Suppressor macrophage treated with lipopolysaccharide for 1 hour (primary cell): ENCODE measurements around the gene DDOST.
"Not testable (repeated sequence)": the region's sequence is repeated elsewhere in the genome, so short reads cannot be mapped to it uniquely, and the experiment has no call there.

Source experiments
- DNase-seq, 3 donors: peaks; one replicate each; pipeline ENCODE4 v3.0.0-alpha.2; 2020 to 2022

DDOST gene

GRCh38 chr1:20689645-20690056 is 28.5 kb upstream of the DDOST start:
- DNase-seq, result no peak

DNA sequence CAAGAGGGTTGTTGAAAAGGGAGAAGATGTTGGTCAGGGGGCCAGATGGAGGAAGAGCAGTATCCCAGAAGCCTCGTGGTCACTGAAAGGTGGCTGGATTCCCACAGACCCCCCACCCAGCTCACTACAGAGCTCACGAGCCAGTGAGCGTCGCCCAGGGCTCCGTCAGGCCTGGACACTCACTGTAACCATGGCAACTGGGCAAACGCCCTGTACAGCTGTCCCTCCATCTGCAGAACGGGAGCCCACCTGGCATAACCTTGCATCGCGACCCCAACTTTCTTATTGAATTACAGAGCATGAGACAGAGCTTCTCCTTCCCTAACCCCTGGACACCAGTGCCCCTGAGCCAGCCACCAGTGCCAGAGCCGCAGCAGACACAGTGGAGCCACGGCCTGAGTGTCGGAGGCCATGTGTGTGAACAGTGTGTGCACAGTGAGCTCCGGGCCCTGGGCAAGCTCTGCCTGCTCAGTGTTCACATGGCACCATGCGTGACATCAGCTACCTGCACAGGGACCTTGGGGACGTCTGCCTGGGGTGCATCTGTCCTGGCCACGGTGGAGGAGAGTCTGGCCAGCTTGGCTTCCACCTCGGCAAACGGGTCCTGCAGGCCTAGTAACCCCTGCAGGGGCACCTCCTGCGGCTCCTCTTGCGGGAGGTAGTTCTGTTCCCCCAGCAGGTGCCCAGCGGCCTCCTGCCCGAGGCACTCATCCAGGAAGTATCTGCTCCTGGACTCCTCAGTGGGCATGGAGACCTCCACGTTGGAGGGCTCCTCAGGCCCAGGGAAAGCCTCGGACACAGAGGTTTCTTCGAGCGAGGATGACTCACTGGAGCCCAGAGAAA is 25.9 kb upstream of the DDOST start:
- no peak for DNase-seq

DNA sequence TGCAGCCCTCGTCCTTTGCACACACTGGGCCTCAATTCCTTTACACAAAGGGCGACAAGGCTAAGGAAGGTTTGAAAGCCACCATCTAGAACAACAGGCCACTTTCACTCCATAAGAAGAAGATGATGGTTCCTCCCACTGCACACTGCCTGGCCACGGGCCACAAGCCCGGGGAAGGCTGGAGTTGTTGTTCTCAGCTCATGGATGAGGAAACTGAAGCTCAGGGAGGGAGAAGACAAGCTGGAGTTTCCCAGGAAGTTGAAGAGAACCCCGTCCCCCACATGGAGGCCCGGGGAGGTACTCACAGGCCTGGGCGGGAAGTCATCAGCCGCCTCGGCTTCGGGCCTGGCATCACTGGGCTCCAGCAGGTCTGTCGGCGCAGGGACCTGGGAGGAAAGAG is 24.6 kb upstream of the DDOST start:
- DNase-seq, result peak; percentile 38 to 68 (median 57)

DNA sequence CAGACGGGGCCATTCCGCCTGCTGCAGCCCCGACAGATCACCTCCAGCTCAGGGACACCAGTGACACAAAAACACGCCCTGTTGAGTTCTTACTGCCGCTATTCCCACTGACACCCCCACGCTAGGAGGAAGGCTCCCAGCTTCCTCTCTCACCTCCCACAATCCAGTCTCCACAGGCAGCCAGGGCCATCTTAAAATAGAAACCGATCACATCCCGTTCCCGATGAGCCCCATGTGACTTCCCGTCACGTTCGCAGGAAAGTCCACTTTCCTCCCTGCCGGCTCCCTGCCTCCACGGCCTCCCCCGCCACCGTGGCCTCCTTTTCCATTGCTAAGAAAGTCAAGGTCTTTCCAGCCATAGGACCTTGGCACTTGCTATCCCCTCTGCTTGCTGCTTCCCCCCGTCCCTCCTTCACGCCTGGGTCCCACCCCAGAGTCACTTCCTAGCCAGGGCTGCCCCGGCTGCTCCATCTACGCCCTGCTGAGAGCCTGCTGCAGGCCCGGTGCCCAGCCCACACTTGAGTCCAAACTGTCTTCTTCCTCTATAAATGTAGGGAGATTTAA is 24.0 kb upstream of the DDOST start:
- peak; percentile 19 to 57 (median 55) for DNase-seq

GRCh38 chr1:20684651-20685050 is 23.5 kb upstream of the DDOST start:
- no peak for DNase-seq

DNA sequence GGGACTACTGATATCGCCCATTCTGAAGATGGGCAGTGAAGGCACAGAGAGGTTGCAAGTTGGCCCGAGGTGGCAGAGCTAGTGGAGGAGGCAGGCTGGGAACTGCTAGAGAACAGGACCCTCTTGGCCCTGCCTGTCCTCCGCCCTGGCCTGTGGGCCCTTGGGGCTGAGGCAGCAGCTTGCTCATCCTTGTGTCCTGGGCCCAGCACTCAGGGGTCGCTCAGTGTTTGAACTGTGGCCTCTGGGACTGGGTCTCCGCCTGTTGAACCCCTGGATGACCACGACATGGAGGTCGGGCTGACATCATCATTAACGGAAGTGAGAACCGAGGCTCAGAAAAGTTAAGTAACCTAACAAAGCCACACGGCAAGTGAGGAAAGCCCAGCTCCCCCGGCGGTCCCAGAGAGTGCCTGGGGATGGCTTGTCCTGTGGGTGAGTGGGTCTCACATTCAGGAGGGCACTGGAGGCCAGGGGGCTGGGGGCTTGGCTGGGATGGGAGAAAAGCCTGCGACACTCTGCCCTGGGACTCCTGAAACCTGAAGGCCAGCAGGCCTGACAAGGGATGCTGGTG is 23.0 kb upstream of the DDOST start:
- DNase-seq, result peak; percentile 24 to 46 (median 31)

GRCh38 chr1:20683614-20684013 is 22.4 kb upstream of the DDOST start:
- DNase-seq, result no peak

- DNase-seq, result peak; percentile 44 to 66 (median 44)
Measured at GRCh38 chr1:20682571-20683236, 21.5 kb upstream of the DDOST start.

- DNase-seq, result no peak
Measured at GRCh38 chr1:20681999-20682398, 20.8 kb upstream of the DDOST start.

- no peak for DNase-seq
Measured at GRCh38 chr1:20680269-20680668, 19.1 kb upstream of the DDOST start.

GRCh38 chr1:20678599-20678998 is 17.4 kb upstream of the DDOST start:
- no peak for DNase-seq

DNA sequence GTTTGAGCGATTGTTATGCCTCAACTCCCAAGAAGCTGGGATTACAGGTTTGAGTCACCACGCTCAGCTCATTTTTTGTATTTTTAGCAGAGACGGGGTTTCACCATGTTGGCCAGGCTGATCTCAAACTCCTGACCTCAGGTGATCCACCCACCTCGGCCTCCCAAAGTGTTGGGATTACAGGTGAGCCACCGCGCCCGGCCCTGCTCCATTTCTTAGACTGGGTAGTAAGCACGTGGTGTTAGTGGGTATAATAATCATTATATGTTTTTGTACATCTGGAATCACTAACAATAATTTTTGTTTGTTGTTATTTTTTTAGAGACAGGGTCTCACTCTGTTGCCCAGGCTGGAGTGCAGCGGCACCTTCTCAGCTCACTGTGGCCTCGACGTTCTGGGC is 12.5 kb upstream of the DDOST start:
- DNase-seq, result not testable (repeated sequence)

- no peak for DNase-seq
Measured at GRCh38 chr1:20672265-20672632, 11.1 kb upstream of the DDOST start.

GRCh38 chr1:20670936-20671335 is 9.8 kb upstream of the DDOST start:
- DNase-seq, result no peak

DNA sequence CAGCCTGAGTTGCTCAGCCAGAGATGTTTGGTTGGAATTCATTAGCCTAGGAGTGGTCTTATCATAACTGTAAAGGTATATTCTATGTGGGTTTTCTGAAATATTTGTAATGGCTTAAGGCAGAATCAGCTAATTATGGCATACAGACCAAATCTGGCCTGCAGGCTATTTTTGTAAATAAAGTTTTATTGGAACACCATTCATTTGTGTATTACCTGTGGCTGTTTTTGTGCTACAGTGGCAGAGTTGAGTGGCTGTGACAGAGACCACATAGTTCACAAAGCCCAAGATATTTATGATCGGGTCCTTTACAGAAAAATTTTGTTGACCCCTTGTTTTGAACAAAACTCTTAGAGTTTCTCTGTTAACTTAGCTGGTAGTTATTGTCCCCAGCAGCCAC is 7.4 kb upstream of the DDOST start:
- DNase-seq, result no peak

DNA sequence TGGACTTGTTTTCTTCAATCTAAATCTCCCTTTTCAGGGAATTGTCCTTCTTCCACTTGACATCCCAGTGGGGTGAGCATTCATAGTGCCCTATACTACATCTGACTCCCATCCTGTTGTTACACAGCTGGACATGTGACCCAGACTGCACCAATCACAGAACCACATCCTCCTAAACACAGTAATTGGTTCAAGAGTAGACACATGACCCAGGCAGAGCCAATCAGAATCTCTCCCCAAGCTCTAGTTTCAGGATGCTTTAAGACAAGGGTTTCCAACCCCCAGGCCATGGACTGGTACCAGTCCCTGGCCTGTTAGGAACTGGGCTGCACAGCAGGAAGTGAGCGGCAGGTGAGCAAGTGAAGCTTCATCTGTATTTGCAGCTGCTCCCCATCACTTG is 5.6 kb upstream of the DDOST start:
- DNase-seq, result peak in 1 of 3 donors; percentile 23

DNA sequence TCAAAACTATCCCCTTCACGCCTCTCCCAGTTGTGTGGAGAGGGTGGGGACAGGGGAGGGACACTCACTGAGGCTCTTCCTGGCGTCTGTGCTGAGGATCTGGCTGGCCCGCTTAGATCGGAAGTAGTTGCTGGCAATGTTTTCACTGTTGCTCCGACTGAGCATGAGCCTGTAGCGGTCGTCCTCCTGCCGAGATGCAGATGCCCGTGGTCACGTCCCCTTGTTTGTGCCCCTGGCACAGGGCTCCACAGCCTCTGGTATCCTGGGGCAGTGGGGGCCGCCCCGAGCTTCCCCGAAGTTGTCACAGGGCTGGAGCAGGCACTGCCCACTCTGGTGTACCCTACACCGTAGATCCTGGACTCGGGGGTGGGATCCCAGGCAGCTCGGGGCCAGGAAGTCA is 5.0 kb upstream of the DDOST start:
- no peak for DNase-seq

DNA sequence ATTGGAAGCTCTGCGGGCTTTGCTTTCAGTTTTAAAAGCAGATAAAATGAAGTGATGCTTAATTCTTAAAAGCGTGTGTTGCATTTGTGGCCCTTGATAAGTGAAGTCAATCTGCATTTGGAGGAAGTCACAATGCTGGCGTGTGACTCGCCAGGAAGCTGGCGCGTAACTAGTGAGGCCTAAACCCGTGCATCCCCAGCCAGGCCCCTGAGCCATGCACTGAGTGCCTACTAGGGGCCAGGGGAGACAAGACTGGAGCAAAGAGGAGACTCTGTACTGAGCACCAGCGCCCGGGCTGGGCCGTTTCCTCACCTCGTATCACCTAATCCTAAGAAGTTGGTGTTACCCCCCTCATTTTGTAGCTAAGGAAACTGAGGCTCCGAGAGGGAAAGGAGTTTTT is 4.6 kb upstream of the DDOST start:
- DNase-seq, result peak; percentile 44 to 55 (median 52)

DNA sequence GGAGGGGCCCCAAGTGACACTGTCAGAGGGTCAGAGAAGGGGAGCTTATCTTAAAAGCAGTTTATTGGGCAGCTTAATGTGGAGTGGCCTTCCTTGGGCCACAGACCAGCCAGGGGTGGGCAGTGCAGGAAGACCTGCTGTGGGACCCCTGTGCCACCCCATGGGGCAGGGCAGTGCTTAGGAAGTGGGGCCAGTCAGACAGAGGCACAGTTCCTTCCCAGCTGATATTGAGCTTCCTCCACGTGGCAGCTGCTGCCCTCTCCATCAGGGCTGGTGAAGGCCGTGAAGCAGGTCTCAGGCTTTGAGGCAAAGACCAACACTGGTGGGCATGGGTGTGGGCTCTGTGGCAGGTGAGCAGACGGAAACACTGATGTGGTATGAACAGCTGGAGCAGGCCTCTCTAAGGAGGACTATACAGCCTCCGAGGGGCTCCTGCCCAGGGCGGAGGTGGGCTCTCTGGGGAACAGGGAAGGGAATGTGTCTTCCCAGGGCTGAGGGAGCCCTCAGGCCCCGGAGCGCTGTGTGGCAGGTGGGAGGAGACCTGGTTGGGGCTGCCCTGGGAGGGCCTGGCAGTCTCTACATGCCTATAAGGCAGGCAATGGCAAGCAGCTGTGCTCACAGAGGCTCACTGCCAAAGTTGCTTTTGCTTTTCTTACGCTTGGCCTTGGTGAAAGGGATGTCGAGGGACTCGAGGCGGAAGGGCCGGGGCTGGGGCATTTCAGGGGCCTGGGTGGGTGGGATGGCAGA is 3.0 kb upstream of the DDOST start:
- no peak for DNase-seq

GRCh38 chr1:20663365-20663764 is 2.2 kb upstream of the DDOST start:
- no peak for DNase-seq

DNA sequence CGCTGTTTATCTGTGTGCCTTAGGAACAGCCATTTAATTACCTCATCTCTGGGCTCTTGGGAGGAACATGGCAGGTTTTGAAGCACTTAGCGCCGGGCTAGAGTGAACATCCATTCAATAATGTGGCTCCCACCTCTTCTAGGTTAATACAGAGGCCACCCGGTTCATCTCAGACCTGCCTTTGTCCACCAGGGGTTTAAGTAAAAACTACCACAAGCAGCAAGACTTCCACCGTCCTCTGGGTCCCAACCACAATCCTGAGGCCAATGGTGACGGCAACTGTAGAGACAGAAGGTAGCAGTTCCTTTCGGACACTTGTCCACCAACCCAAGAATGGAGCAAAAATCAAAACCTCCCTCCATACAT is 924 bp upstream of the DDOST start:
- DNase-seq, result no peak

GRCh38 chr1:20660847-20661206 is 342 bp downstream of the DDOST start:
- peak; percentile 45 to 61 (median 51) for DNase-seq

- DNase-seq, result peak in 1 of 3 donors; percentile 18
Measured at GRCh38 chr1:20660363-20660762, 806 bp downstream of the DDOST start.
